ENCODE data around the gene PRKCE. TPM values are rescaled to one million over a fixed set of nuclear protein-coding genes. Genes with fewer than 3 reads are reported as not detected.

PRKCE gene
- total RNA-seq, 1 experiment from 2014 or later: 17.7 TPM

DNA sequence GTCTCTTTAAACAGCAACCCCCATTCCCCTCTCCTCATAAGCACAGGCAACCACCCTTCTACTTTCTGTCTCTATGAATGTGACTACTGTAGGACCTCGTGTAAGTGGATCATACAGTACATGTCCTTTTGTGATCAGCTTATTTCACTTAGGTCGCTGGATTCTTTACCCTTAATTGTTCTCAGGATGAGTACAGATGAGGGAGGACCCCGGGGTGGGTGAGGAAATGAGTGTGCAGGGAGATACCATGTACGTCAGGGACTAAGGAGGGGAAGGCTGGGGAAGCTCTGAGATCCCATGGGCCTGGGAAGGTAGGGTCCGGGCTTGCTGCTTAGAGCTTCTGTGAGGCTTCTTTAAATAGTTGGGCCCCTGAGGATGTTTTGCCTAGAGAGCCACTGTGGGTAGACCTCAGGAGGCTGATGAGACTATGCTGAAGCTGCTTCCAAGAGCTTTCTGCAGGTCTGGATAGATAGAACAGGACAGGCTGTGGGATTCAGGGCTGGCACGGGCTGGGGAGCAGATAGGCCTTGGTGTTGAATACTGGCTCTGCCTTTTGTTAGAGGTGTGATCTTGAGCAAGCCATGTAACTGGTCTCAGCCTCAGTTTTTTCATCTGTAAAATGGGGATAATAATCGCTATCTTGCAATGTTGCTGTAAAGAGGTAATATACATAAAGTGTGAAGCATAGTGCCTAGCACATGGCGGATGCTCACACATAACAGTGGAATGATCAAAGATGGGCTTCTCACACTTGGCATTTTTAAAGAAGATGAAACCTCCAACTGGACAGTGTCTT is 155.3 kb downstream of the PRKCE start:
- DNase-seq (ENCODE audit: low spot score): no peak

DNA sequence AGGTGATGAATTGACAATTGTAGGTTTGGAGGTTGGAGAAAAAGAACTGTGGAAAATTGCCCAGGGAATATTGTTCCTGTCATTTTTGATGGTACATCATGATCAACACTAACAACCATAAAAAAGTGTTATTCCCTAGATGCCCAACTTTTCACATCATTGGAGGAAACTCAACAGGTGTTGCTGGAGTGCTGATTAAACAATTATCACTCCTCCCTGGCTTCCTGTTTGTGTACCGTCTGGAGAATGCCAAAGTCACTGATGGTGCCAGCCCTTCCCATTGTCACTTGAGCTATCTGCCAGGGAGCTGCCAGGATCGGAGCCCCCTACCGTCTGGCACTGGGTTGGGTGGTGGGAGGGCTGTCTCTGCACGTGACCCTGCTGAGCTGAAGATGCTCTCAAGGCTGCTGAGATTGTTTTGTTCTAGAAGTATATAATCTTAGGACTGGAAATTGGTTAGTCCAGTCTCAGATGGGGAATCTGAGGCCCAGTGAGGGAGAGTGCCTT is 156.9 kb downstream of the PRKCE start:
- no peak for DNase-seq (ENCODE audit: low spot score)

DNA sequence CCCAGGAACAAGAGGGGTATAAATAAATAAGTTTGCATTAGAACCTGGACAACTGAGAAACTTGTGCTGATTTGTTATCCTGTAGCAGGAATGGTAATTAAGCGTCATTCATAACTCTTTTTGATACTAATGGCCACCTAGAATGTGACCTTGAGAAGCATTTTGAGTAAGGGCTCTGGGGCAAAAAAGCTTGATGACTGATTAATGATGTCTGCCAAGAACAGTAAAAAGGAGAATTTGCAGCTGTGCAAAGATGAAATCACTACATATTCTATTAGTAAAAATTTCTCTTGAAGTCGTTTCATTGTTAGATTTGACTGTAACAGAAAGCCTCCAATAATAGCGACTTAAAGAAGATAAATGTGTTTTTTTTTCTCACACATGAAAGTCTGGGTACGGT is 157.7 kb downstream of the PRKCE start:
- DNase-seq (ENCODE audit: low spot score): no peak

DNA sequence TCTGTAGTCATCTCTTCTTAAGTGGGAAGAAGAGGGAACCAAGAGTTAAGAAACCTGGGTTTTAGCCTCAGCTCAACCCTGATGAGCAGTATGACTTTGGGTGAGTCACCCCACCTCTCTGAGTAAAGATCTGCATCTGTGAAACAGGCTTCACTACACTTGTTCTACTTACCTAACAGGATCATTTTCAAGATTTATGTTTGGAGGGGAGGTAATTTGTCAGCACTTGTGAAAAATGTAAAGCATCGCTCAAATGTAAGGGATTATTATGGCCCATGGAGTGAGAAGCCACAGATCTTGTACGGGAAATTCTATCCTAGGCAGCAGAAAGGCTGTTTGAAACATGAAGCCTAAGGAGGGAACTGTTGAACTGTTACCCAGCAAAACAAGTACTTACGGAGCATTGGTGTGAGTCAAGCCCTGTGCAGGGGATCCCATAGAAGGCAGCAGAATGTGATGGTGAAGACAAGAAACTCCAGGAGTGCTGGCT is 160.6 kb downstream of the PRKCE start:
- peak; percentile 15 for DNase-seq (ENCODE audit: low spot score)

DNA sequence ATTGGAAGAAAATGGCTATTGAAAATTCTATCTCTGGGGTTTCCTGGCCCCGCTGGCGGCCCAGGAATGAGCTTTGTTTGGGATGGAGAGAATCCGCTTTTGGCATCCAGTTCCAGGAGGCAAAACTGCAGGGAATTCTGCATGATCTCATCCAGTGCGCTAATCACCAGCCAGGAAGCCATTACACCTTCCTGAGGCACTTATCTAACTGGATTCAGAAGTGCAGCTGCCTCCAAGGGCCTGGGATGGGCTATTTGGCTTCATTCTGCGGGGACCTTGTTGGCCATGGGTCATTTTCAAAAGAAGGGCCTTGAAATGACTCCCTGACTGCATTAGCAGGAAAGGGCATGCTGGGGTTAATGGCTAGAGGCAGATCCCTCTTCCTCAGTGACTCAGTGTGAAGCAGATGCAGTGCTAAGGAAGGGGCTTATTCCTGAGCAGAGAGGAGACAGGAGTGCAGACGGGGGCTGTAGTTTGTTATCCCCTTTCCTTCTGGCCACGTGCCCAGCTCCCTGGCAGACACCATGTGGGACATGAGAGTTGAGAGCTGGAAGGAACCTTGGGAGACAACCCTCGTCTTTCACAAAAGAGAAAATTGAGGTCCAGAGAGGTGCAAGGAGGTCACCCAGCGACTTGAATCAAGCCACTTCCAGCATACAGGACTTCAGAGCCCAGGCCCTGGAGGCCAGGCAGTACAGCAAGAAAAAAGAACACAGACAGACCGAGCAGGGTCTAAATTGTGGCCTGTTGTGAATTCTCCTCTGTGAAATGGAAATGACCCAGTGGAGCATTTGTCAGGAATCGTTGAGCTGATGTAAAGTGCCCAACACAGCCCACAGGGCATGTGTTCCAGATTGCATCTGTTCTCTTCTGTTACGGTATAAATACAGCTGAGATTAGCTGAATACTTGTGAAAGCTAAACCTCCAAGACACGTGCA is 161.8 kb downstream of the PRKCE start:
- DNase-seq (ENCODE audit: low spot score): peak; percentile 13

DNA sequence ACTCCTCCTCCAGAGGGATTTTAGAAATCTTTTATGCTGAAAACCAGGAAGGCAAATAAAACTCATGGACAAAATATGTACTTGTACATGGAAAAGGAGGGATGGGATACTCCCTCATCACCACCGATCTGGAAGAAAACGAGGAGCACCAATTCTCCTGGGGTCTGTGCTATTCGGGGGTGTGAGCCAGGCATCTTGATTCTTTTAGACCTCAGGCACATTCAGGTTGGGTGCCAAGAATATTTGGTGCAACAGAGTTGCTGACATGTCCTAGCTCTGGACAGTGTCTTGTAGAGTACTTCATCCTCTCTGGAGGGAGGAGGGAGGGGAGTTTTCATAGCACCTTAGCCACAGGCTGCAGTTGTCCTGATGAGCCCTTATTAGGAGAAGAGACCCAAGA is 163.0 kb downstream of the PRKCE start:
- DNase-seq (ENCODE audit: low spot score): no peak

DNA sequence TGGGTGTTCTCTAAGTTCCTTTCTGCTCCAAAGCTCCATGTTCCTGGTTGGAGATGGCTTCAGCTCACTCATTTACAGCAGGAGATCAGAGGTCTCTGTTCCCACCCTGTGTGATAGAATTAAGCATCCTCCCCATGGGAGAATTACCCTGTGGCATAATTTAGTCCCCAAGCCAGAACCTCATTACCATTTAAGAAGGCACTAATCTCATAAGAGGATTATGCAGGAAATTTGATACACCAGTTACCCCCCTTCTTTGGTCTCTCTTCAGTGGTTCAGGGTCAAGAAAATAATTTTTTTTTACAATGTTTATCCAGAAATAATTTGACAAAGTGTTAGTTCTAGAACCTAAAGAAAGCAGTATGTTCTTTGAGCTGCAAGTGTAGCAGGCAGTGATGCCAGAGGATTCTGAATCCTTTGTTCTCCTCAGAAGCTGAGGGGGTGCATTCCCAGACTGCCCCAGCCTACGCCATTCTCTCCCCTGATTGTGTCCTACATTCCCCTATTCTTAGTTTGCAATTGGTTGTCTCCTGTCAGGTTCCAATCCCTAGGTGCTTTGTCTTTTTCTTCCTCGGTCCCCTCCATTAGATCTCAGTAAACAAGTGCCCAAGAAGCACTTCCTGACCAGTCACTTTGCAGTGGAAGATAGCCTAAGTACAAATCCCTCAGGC is 163.6 kb downstream of the PRKCE start:
- no peak for DNase-seq (ENCODE audit: low spot score)

DNA sequence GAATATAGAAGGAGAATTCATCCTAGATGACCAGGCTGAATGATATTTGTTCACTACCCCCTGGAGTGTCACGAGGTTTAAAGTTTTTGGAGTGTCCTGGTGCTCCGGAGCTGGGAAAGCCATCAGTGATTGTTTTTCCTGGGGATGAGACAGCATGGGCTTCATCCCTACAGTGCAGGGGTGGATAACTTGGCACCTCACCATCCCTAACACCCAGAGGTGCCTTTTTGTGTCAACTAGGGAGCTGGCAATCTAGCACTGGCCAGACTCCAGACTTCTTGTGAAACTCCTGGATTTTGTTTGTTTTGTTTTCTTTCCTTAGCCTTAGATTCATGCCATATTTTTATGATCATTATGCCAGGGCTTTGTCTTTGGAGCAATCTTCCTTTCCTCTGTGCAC is 164.8 kb downstream of the PRKCE start:
- DNase-seq (ENCODE audit: low spot score): peak; percentile 4

DNA sequence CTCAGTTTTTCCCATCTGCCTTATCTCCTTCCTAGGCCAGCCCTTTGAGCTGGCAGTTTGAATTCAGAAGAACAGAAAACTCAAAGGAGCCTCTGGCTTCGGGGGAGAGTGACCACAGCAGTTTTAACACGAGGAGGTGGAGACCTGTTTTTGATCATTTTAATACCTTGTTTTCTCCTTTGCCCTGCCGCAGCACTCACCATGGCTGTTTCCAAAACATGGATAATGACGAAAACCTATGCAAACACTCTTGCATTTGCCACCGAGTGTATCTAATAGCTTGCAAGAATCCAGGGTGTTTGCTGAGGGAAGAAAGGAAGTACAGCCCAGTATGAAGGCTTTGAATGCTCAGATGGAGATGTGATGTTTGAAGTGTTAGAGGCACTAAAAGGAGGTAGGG is 167.1 kb downstream of the PRKCE start:
- DNase-seq (ENCODE audit: low spot score): no peak

DNA sequence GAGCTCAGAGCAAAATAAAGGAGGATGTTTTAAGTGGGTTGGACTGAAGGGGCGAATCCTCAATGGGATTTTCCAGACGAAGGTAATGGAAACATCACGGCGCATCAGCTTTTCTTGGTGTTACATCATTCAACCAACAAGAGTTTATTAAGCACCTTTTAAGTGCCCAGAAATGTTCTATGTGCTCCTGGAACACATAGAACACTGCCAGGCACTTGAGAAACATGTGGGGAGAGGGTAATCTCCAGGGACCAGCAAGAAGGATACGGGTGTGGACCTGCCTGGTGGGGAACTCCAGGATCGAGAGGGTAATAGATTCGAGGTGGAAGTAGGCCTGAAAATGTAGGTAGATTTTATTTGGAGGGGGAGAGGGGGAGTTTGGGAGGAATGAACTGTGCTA is 168.6 kb downstream of the PRKCE start:
- DNase-seq (ENCODE audit: low spot score): no peak

DNA sequence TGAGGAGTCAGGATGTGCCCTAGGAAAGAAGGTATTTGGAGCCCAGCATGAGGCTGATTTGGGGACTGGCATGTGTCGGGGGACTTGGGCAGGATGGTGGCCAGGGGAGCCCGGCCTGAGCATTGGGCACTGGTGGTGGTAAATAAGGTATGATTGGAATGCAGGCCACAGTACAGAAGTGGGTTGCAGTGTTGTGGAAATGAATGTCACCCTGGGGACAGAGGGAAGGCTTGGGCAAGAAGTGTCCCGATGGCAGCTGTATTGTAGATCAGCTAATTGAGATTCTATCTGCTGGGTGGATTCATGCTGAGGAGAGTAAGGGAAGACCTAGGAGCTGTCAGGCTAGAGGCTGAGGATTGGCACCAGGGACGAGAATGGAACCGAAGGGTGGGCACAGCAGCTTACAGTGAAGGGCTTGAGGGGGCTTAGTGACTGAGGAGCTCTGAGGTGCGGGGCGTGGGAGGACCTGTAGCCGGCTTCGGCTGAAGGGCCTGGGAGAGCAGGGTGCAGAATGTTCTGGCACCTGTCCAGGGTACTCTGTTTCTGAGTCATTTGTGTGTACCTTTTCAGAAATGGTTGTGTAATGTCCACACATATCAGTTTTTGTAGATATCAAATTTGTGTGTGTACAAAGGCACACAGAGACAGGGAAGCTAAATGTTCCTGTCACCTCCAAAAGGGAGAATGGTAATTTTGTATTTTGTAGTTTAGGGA is 170.2 kb downstream of the PRKCE start:
- peak; percentile 42 for DNase-seq (ENCODE audit: low spot score)

DNA sequence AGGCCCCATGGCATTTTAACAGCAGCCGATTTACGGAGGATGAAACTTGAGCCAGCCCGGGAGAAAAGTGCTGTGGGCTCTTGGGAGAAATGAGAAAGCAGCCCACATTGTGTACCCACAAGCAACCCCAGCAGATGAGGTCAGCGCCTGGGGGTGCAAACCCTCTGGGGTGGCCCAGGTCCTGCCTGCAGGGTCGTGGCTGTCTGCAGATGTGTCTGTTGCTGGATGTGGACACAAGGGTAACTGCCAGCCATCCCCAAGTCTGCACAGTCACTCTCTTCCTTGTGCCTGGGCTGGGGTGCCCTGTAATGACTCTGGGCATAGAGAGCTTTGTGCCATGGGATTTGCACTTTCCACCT is 170.8 kb downstream of the PRKCE start:
- DNase-seq (ENCODE audit: low spot score): no peak

DNA sequence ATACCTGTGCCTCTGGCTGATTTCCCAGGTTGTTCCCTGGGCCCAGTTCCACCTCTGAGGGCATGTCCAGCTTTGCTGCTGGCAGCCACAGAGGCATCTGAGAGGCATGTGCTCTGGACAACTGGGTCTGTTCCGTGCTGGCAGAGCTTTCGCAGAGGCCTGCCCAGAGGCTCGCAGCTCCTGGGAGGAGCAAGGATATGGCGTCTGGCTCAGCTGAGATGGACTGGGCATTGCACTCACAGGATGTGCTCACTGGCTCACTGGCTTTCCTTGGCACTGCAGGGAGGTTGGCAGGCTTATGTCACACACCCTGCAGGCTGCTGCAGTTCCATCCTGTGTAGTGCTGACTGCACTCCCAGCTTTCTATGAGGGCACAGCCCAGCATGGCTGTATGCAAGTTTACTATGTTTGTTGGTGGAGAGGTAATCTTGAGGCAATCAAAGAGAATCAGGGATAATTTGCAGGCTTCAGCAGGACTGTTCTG is 172.3 kb downstream of the PRKCE start:
- peak; percentile 18 for DNase-seq (ENCODE audit: low spot score)

DNA sequence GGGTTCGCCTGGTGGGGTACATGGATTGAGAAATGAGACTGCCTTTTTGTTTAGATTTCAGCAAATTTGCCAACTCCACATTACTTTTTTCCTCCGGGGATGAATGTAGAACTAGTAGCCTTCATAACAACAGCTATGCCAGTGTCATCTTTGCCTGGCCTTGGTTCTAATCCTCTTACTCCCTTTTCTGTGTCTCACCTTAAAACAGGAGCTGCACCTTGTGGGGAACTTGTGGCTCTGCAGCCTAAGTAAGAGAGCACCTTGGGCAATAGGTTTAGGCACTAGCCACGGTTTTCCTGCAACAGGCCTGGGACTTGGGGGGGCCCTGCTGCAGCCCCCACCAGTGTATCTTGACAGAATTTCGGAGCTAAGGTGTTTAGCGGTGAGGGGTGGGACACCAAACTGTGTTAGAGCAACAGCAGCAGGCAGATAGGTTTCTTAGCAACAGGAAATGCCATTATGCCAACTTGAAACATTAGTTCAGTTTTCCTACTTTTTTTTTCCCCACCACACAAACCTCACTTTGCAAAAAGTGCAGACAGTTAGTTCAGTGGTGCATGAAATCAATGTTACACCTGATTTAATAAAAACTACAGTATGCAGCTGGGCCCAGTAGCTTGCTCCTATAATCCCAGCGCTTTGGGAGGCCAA is 173.7 kb downstream of the PRKCE start:
- DNase-seq (ENCODE audit: low spot score): no peak

DNA sequence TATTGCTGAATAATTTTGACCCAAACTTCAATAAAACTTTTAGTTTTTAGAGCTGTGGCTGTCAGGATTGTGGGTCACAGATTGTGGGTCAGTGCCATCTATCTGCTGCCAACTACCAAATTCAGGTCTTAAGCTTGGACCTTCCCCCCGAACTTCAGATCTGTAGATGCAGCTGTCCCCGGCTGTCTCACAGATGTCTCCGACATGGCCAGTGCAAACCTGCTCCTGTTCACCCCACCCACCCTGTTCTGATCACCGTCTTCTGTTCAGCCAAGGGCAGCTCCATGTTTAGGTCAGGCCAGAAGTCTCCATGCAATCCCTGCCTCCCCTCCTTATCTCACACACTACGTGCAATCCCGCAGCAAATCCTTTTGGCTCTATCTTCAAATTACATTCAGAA is 175.0 kb downstream of the PRKCE start:
- DNase-seq (ENCODE audit: low spot score): no peak

DNA sequence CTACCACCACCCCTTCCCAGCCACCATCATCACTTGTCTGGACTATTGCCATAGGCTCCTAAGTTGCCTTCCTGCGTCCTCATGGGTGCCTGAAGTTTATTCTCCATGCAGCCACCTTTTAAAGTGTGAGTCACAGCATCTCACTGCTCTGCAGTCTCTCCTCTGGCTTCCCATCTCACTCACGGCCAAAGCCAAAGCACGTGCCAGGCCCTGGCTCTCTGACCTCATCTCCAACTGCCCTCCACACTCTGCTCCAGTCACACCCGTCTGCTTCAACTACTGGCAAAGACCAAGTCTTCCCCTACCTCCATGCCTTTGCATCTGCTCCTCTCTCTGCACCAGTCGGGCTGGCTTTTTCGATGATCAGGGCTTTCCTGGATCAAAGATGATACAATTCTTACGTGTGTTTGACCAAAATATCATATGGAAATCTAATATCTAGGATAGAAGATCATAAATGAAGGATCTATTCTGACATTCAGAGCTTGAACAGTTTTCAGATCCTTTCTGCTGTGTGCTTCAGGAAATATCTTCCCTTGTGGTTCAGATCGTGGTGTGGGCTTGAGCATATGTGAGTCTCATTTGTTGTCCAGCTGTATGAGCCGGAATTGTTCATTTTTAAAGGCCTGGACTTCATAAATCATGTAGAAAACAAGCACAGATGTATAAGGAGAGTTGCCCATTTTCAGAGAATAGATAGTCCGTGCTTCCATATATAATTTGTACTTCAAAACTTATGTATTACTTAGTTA is 175.6 kb downstream of the PRKCE start:
- peak; percentile 59 for DNase-seq (ENCODE audit: low spot score)

DNA sequence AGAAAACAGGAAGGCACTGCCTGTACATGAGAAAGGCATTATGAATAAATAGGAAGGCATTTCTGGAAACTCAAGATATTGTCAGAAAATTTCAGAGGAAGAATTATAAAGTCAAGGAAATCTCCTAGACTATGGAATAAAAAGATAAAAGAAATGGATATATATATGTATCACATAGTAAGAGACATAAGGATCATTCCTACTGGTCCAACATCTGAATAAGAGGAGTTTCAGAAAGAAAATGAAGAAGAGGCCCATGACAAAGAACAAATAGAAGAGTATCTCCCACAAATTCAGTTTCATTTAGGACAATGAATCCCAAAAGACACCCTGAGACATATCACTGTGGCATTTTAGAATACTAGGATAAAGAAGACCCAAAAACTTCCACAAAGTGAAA is 178.8 kb downstream of the PRKCE start:
- no peak for DNase-seq (ENCODE audit: low spot score)

DNA sequence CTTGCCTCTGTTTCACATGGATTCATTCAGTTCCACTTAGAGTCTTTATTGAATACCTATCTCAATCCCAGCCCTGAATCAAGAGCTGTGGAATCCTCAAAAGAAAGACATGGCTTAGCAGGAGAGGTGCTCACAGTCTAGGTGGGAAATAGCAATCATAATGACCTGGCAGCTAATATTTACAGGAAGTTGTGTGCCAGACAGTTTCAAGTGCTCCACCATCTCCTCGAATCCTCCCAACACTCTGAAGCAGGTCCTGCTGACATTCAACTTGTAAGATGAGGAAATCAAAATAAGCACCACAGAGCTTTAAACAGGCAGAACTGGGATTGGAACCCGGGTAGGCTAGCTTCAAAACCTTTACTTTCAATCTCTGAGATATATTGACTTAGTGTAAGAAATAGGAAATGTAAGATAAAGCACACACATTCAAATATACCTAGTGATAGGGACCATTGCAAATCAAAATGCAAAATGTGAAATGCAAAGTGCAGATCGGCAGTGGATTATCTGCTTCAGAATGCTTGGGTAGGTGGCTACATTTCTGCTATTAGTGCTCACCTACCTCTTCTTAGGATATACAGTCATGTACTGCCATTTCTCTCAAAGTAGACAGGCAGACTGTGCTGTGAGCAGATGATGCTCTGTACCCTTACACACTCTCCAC is 182.0 kb downstream of the PRKCE start:
- no peak for DNase-seq (ENCODE audit: low spot score)

DNA sequence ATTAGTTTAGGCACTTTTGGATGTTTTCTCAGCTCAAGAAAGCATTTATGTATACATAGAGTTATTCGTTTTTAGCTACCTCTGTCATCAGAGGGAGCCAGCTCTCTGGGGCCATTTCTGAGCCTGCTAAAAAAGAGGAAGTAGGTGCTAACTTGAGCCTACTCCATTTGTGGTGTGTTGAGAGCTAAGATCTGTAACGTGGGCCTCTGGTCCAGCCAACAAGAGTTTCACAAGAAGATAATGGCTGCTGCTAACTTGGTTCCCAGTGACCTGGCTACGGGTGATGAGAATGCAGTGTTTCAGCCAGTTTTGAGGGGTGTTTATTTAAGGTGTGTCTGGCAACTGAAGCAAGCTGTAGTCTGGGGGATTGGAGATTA is 182.5 kb downstream of the PRKCE start:
- no peak for DNase-seq (ENCODE audit: low spot score)
